HG02852 (cell line): ENCODE results near the gene STAT1.

Source experiments
- ATAC-seq: cut with Tn5 transposase; IDR thresholded peaks from one replicate; pipeline ENCODE4 v1.9.1; 2021; ENCODE audit warnings: mild to moderate bottlenecking, moderate library complexity; ENCODE audit not compliant: unreplicated experiment

STAT1 gene

DNA sequence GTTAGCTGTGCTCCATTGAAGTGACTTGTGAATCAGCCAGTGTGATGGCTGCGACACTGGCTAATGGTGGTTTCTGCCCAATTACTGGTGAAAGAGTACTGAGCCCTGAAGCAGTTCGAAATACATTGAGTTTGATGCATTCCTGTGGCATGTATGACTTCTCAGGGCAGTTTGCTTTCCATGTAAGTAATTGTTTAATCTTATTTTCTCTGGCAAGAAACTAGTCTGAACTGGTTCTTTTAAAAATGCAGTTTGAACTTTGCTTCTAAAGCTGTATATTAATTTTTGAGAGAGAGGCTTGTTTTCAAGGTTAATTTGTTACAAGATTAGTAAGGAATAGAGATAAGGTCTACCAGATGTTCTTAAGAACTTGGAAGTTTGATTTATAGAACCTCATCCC is 86.7 kb downstream of the STAT1 start:
- ATAC-seq = no peak

DNA sequence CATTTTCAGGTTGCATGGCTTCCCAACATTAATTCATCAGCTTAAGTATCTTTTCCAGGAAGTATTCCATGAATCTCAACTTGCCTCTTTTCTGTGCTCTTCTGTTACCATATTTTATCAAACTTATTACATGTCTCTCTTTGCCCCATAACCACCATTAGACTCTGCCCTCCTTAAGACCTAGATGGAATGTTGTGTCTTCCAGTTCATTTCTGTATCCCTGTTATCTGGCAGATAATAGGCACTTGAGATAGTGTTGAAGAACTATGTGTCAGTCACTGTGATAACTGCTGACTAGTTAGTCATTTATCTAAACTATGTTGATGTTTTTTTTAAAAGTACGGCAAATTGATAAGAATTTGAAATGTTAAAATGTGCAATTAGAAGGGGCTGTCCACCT is 91.6 kb downstream of the STAT1 start:
- no peak for ATAC-seq

DNA sequence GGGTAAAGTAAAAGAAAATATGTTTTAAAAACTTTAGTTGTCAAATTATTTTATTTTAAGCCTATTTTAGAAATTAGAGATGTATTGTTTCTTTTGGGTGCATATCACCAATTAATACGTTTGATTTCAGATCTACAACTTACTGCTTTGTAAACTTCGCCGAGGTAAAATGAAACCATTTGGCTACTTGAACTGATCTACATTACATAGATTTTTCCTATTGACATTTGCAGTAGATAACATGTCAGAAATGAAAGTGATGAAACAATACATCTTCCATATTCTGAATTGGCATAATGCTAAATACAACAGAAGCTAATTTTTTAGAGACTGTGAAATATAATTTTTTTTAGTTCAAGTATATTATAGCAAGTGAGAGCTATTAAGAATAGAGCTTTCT is 93.9 kb downstream of the STAT1 start:
- ATAC-seq = no peak
